ES-I3 (cell line): Measurements from ENCODE around the gene IRF2.

Experiments used
- H3K36me3 ChIP-seq: 2 replicates; pipeline ENCODE4 v1.6.1; 2013; ENCODE audit warnings: mild to moderate bottlenecking, low read length, control low read depth, moderate library complexity; ENCODE audit not compliant: insufficient read depth
- H3K4me1 ChIP-seq: 2 replicates; pipeline ENCODE4 v1.6.1; 2013; ENCODE audit warnings: mild to moderate bottlenecking, control low read depth, low read length; ENCODE audit not compliant: insufficient read depth
- H3K9ac ChIP-seq: 2 replicates; pipeline ENCODE4 v1.6.1; 2013; ENCODE audit warnings: low read depth, mild to moderate bottlenecking, low read length, moderate library complexity
- H3K9me3 ChIP-seq: 2 replicates; pipeline ENCODE4 v1.6.1; 2013; ENCODE audit warnings: mild to moderate bottlenecking, low read length, moderate library complexity; ENCODE audit not compliant: control insufficient read depth, insufficient read depth

Gene IRF2

GRCh38 chr4:184439386-184439785 is 35.0 kb downstream of the IRF2 start:
- Histone ChIP-seq H3K9me3 (no peaks in the 10 kb centered on the region), H3K9ac (no peak overlapping the region), H3K36me3 (no peaks in the 10 kb centered on the region), H3K4me1 (peaks cover 23% of the 10 kb centered on the region)

DNA sequence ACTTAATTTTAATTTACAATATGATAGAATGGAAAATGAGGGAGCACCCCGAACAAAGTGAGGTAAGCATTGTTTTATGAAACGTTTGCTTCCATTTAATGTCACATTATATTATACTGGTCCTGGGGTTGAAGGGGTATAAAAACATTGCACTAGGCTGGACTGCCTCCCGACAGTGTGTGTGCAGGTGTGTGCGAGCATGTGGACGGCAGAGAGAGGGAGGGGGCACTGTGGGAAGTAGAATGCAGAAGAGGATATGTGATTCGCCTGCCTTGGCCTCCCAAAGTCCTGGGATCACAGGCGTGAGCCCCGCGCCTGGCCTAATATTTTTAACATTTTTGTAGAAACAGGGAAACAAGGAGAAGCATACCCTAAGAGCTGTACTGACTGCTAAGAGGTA is 36.0 kb downstream of the IRF2 start:
- Histone ChIP-seq H3K4me1 (peaks cover 23% of the 10 kb centered on the region), H3K36me3 (no peaks in the 10 kb centered on the region), H3K9me3 (no peaks in the 10 kb centered on the region), H3K9ac (no peak overlapping the region)

DNA sequence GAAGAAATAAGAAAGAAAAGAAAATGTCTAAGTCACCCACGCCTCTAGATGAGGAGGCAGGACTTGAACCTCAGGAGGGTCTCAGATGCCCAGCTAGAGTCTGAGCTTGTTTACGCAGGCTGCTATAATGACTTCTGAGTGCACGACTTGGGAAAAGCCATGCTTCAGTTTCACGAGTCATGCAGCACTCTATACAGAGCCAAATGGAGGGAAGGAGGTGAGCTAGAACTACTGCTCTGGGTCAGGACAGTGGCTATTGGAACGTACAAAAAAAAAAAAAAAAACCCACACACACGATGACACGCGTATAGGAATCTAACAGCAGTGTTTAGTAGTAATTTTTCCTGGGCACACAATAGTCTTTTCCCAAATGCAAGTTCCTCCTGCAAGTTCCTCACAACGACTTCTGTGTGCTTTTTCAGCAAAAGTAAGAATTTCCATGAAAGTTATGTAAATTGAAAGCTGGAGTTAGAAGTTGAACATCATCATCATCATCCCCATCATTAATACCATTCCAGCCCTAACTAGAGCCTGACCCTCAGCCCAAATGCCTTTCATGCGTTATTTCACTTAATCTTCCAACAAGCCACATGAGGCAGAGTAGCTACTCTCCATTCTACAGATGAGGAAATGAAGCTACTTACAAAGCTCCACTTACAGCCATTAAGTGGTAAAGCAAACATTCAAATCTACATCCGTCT is 36.6 kb downstream of the IRF2 start:
- peaks cover 23% of the 10 kb centered on the region for H3K4me1 ChIP-seq
- H3K36me3 ChIP-seq, result no peaks in the 10 kb centered on the region
- no peaks in the 10 kb centered on the region for H3K9me3 ChIP-seq
- no peak overlapping the region for H3K9ac ChIP-seq

GRCh38 chr4:184434501-184435066 is 39.8 kb downstream of the IRF2 start:
- peaks cover 20% of the 10 kb centered on the region for H3K4me1 ChIP-seq
- no peaks in the 10 kb centered on the region for H3K9me3 ChIP-seq
- H3K36me3 ChIP-seq, result no peaks in the 10 kb centered on the region; the same call in 1 of the 2 replicates
- H3K9ac ChIP-seq, result no peak overlapping the region

DNA sequence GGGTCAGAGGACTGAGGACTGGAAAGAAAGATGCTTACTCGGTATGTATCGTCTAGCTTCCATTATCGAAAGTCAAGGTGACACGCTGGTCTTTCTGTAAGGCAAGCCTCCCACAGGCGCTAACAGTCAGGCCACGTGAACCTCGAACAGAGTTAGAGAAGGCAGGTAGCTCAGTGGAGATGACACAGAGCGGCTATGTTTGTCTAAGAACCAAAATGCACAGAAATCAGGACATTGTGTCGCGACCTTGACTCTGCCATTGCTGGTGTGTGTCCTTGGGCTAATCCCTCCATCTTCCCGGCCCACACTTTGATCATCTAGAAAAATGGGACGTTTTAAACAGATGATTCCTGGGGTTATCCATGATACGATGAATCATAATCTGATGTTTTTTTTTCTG is 40.3 kb downstream of the IRF2 start:
- H3K36me3 ChIP-seq, result no peaks in the 10 kb centered on the region; the same call in 1 of the 2 replicates
- no peak overlapping the region for H3K9ac ChIP-seq
- no peaks in the 10 kb centered on the region for H3K9me3 ChIP-seq
- peaks cover 21% of the 10 kb centered on the region for H3K4me1 ChIP-seq

- Histone ChIP-seq H3K9ac (no peak overlapping the region), H3K4me1 (peaks cover 21% of the 10 kb centered on the region), H3K9me3 (no peaks in the 10 kb centered on the region), H3K36me3 (no peaks in the 10 kb centered on the region; the same call in 1 of the 2 replicates)
Observed at GRCh38 chr4:184433258-184433892, 41.0 kb downstream of the IRF2 start.

DNA sequence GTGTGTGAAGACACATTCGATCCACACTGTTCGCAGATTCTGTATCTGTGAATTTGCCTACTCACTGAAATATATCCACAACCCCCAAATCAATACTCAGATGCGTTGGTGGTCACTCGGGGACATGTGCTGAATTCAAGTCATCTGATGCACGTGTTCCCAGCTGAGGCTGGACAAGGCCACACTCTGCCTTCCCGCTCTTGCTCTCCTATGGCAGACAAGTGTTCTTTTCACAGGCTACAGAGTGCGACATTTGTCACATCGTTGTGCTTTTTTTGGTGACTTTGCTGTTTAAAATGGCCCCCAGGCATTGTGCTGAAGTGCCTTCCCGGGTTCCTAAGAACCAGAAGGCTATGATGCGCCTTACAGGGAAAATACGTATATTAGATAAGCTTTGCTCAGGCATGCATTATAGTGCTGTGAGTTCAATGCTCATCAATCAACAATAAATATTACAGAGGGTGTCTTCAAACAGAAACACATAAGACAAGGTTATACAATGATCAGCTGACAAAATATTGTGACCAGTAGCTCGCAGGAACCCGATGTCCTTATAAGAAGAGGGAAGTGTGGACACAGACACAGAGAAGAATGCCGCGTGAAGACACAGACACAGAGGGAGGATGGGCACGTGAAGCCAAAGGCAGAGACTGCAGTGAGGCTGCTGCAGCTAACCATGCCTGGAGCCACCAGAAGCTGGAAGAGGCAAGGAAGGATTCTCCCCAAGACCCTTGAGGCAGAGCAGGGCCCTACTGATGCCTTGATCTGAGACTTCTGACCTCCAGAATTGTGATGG is 42.0 kb downstream of the IRF2 start:
- H3K36me3 ChIP-seq, result no peaks in the 10 kb centered on the region; the same call in 1 of the 2 replicates
- no peak overlapping the region for H3K9ac ChIP-seq
- no peaks in the 10 kb centered on the region for H3K9me3 ChIP-seq
- H3K4me1 ChIP-seq, result peaks cover 11% of the 10 kb centered on the region; the same call in 1 of the 2 replicates

GRCh38 chr4:184430163-184430562 is 44.2 kb downstream of the IRF2 start:
- Histone ChIP-seq H3K36me3 (no peaks in the 10 kb centered on the region; the same call in 1 of the 2 replicates), H3K4me1 (peaks cover 11% of the 10 kb centered on the region; the same call in 1 of the 2 replicates), H3K9ac (no peak overlapping the region), H3K9me3 (no peaks in the 10 kb centered on the region)

- no peaks in the 10 kb centered on the region; the same call in 1 of the 2 replicates for H3K9me3 ChIP-seq
- H3K4me1 ChIP-seq, result peaks cover 11% of the 10 kb centered on the region; the same call in 1 of the 2 replicates
- H3K9ac ChIP-seq, result no peak overlapping the region
- no peaks in the 10 kb centered on the region; the same call in 1 of the 2 replicates for H3K36me3 ChIP-seq
Observed at GRCh38 chr4:184428787-184429186, 45.6 kb downstream of the IRF2 start.

- H3K36me3 ChIP-seq, result no peaks in the 10 kb centered on the region; the same call in 1 of the 2 replicates
- H3K9ac ChIP-seq, result no peak overlapping the region
- H3K9me3 ChIP-seq, result no peaks in the 10 kb centered on the region; the same call in 1 of the 2 replicates
- peaks cover 11% of the 10 kb centered on the region; the same call in 1 of the 2 replicates for H3K4me1 ChIP-seq
Observed at GRCh38 chr4:184427687-184428086, 46.7 kb downstream of the IRF2 start.

DNA sequence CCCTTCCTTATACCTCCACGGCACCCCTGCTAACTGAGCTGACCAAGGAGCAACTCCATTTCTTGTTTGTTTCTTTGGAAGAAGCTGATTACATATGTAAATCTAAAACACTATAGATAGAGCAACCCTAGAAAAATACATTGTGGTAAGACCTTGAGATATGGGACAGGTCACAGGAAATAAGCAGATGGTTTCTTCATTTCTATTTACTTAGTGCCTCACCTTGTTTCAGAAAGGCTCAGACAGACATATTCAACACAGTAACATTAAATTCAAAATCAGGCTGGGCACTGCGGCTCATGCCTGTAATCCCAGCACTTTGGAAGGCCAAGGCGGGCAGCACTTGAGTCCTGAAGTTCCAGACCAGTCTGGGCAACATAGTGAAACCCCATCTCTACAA is 47.3 kb downstream of the IRF2 start:
- Histone ChIP-seq H3K9me3 (no peaks in the 10 kb centered on the region; the same call in 1 of the 2 replicates), H3K36me3 (no peaks in the 10 kb centered on the region; the same call in 1 of the 2 replicates), H3K9ac (no peak overlapping the region), H3K4me1 (peaks cover 11% of the 10 kb centered on the region; the same call in 1 of the 2 replicates)

GRCh38 chr4:184424993-184425758 is 49.2 kb downstream of the IRF2 start:
- H3K4me1 ChIP-seq, result peaks cover 7% of the 10 kb centered on the region; the same call in 1 of the 2 replicates
- no peaks in the 10 kb centered on the region; the same call in 1 of the 2 replicates for H3K9me3 ChIP-seq
- no peaks in the 10 kb centered on the region for H3K36me3 ChIP-seq
- no peak overlapping the region for H3K9ac ChIP-seq

DNA sequence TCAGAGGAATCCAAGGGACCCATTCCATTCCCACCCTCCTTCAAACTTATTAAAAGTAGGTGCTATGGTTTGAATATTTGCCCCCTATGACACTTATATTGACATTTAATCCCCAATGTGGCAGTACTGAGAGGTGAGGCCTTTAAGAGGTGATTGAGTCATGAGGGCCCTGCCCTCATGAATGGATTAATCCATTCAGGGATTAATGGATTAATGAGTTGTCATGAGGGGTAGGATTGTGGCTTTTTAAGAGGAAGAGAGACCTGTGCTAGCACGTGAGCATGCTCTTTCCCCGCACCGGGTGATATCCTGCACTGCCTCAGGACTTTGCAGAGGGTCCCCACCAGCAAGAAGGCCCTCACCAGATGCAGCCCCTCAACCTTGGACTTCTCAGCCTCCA is 50.1 kb downstream of the IRF2 start:
- no peaks in the 10 kb centered on the region; the same call in 1 of the 2 replicates for H3K4me1 ChIP-seq
- H3K36me3 ChIP-seq, result no peaks in the 10 kb centered on the region
- no peak overlapping the region for H3K9ac ChIP-seq
- no peaks in the 10 kb centered on the region; the same call in 1 of the 2 replicates for H3K9me3 ChIP-seq
